K562 (cell line): ENCODE data around the gene EME1. TPM values are rescaled to one million over a fixed set of nuclear protein-coding genes. Genes with fewer than 3 reads are reported as not detected.

Experiments used
- ARID1B ChIP-seq: fragments of 450-650 bp; IDR thresholded peaks from 2 replicates; pipeline ENCODE4 v1.6.1; 2016; ENCODE audit warnings: antibody characterized with exemption, mild to moderate bottlenecking, inconsistent platforms
- CBFA2T2 ChIP-seq: fragments of 450-650 bp; conservative IDR thresholded peaks from 2 replicates; pipeline ENCODE4 v1.6.1; 2017; ENCODE audit warnings: mild to moderate bottlenecking
- KDM1A ChIP-seq, 2 experiments: fragments of 450-650 bp; IDR thresholded peaks; 2 replicates each; pipeline ENCODE4 v1.6.1; 2016; ENCODE audit warnings: mild to moderate bottlenecking in 2 of 2
- MED1 ChIP-seq: sonication (generic); formaldehyde crosslinking; IDR thresholded peaks from 2 replicates; pipeline ENCODE4 v1.8.1; 2023; ENCODE audit warnings: missing genetic modification reagents, borderline replicate concordance
- MTA1 ChIP-seq: fragments of 450-650 bp; IDR thresholded peaks from 2 replicates; pipeline ENCODE4 v1.6.1; 2017; ENCODE audit warnings: borderline replicate concordance
- TCFL5 ChIP-seq: fragments of 250-450 bp; sonication (Bioruptor Pico); conservative IDR thresholded peaks from 2 replicates; pipeline ENCODE4 v1.6.1; 2021; ENCODE audit warnings: mild to moderate bottlenecking, moderate library complexity, matching md5 sums
- ZFX ChIP-seq: sonication (generic); formaldehyde crosslinking; IDR thresholded peaks from 2 replicates; pipeline ENCODE4 v1.8.0; 2022; ENCODE audit warnings: mild to moderate bottlenecking, missing genetic modification reagents, moderate library complexity
- ZNF696 ChIP-seq: fragments of 250-450 bp; sonication (Bioruptor Pico); conservative IDR thresholded peaks from 2 replicates; pipeline ENCODE4 v1.4.0; 2020; ENCODE audit warnings: mild to moderate bottlenecking, moderate library complexity
- ZNF699 ChIP-seq: fragments of 250-450 bp; sonication (Bioruptor Pico); IDR thresholded peaks from 2 replicates; pipeline ENCODE4 v1.8.0; 2021; ENCODE audit warnings: mild to moderate bottlenecking, moderate library complexity; ENCODE audit not compliant: insufficient replicate concordance
- polyA plus RNA-seq, 8 experiments: library from polyadenylated mRNA; depleted of rRNA in 4 of 8; stranded (reverse) in 5 of 8; unstranded in 3 of 8; fragments of >200 nt; fragmentation: Nextera tagmentation in 2 of 8; fragmentation: Illumina TruSeq in 1 of 8; extraction: Ambion mirVana in 2 of 8; extraction: Trizol in 1 of 8; gene quantifications; 2 replicates each; pipeline versions ENCODE4 v1.2.1 to v1.2.3, GENCODE V29; 2011 to 2014; ENCODE audit warnings: inconsistent platforms in 1 of 8, missing spikeins in 1 of 8
- total RNA-seq, 7 experiments: library from RNA; depleted of rRNA in 6 of 7; stranded (reverse); fragments of >200 nt in 6 of 7; fragmentation: Illumina TruSeq in 2 of 7; extraction: Trizol in 2 of 7; gene quantifications; 2 replicates each; pipeline versions ENCODE4 v1.2.1 to v1.2.3, GENCODE V29; 2011 to 2021; ENCODE audit warnings: low replicate concordance in 1 of 7
- TF ChIP-seq, protein P1 (sequence below): fragments of 450-650 bp; IDR thresholded peaks from 2 replicates; pipeline ENCODE4 v1.6.1; 2016; ENCODE audit warnings: antibody characterized with exemption
- TF ChIP-seq, protein P2 (sequence below), 3 experiments: fragments of 200-800 bp in 1 of 3; fragments of 250-450 bp in 1 of 3; fragments of 450-650 bp in 1 of 3; sonication (Bioruptor Pico) in 1 of 3; sonication (Bioruptor generic) in 1 of 3; formaldehyde crosslinking in 1 of 3; IDR thresholded peaks; 2 replicates each; pipeline versions ENCODE4 v1.6.1 to v1.8.0; 2016 to 2022; ENCODE audit warnings: mild to moderate bottlenecking in 2 of 3, missing genetic modification characterization in 2 of 3, missing compliant biosample characterization in 1 of 3, moderate library complexity in 1 of 3
- TF ChIP-seq, protein P3 (sequence below), 2 experiments: fragments of 450-650 bp in 1 of 2; sonication (generic) in 1 of 2; formaldehyde crosslinking in 1 of 2; IDR thresholded peaks; 2 replicates each; pipeline versions ENCODE4 v1.7.1 to v1.9.0; 2016 to 2022; ENCODE audit warnings: inconsistent platforms in 1 of 2, mild to moderate bottlenecking in 1 of 2, missing genetic modification reagents in 1 of 2

The EME1 gene
- total and polyA plus RNA-seq, 9 of the 15 experiments (the other 6 are each of a cell fraction or from before 2014, with no cell fraction given): 14.6 to 44.1 (median 24.0) TPM

DNA sequence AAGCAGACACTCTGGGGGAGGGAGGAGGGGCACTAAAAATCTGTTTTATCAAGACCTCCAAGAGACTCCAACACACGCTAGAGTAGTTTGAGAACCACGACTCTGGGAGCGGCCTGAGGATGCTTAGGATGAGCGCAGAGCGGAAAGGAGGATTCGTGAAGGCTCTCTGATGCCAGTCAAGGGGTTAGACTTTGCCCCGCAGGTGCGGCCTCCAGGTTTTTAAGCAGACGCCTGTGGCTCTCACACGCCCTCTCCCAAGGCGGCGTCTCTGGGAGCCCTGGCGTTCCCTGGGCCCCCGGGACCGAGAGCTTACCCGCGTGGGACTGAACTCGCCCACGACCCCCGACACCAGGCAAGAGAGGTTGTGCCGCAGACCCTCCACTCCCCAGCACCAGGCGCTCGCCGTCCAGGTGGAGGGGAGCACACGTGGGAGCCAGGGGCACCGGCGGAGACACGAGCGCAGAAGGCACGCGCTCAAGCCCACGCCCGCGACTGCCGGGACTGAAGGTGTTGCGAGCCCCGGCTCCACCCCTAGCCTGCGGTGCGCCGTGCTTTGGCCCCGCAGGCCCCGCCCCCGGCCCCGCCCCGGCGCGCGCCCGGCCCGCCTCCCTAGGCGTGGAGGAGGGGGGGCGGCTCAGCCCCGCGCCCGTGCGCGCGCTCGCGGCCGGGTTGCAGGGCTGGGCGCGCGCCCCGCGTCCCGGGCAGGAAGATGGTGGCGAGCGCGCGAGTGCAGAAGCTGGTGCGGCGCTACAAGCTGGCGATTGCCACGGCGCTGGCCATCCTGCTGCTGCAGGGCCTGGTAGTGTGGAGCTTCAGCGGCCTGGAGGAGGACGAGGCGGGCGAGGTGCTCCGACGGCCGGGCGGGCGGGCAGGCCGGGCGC, 27.4 kb upstream of the EME1 start, which contains the start of gene XYLT2 (continued):
- no peak for TF ChIP-seq MED1 (CRISPR knock-in tag)
- TF ChIP-seq, protein P1, sequence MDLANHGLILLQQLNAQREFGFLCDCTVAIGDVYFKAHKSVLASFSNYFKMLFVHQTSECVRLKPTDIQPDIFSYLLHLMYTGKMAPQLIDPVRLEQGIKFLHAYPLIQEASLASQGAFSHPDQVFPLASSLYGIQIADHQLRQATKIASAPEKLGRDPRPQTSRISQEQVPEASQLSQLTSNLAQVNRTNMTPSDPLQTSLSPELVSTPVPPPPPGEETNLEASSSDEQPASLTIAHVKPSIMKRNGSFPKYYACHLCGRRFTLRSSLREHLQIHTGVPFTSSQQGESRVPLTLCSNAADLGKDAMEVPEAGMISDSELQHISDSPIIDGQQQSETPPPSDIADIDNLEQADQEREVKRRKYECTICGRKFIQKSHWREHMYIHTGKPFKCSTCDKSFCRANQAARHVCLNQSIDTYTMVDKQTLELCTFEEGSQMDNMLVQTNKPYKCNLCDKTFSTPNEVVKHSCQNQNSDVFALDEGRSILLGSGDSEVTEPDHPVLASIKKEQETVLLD: peak; percentile 37; the same call in 1 of the 2 replicates
- TF ChIP-seq, protein P2, sequence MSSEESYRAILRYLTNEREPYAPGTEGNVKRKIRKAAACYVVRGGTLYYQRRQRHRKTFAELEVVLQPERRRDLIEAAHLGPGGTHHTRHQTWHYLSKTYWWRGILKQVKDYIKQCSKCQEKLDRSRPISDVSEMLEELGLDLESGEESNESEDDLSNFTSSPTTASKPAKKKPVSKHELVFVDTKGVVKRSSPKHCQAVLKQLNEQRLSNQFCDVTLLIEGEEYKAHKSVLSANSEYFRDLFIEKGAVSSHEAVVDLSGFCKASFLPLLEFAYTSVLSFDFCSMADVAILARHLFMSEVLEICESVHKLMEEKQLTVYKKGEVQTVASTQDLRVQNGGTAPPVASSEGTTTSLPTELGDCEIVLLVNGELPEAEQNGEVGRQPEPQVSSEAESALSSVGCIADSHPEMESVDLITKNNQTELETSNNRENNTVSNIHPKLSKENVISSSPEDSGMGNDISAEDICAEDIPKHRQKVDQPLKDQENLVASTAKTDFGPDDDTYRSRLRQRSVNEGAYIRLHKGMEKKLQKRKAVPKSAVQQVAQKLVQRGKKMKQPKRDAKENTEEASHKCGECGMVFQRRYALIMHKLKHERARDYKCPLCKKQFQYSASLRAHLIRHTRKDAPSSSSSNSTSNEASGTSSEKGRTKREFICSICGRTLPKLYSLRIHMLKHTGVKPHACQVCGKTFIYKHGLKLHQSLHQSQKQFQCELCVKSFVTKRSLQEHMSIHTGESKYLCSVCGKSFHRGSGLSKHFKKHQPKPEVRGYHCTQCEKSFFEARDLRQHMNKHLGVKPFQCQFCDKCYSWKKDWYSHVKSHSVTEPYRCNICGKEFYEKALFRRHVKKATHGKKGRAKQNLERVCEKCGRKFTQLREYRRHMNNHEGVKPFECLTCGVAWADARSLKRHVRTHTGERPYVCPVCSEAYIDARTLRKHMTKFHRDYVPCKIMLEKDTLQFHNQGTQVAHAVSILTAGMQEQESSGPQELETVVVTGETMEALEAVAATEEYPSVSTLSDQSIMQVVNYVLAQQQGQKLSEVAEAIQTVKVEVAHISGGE (CRISPR knock-in tag; IDR thresholded peaks at IDR 0.05): peak in 1 of 3 experiments; percentile 86; a peak in 2 of 6 replicates
- TF ChIP-seq MTA1: no peak
- TF ChIP-seq KDM1A (IDR thresholded peaks at IDR 0.05): no peak
- TF ChIP-seq, protein P3, sequence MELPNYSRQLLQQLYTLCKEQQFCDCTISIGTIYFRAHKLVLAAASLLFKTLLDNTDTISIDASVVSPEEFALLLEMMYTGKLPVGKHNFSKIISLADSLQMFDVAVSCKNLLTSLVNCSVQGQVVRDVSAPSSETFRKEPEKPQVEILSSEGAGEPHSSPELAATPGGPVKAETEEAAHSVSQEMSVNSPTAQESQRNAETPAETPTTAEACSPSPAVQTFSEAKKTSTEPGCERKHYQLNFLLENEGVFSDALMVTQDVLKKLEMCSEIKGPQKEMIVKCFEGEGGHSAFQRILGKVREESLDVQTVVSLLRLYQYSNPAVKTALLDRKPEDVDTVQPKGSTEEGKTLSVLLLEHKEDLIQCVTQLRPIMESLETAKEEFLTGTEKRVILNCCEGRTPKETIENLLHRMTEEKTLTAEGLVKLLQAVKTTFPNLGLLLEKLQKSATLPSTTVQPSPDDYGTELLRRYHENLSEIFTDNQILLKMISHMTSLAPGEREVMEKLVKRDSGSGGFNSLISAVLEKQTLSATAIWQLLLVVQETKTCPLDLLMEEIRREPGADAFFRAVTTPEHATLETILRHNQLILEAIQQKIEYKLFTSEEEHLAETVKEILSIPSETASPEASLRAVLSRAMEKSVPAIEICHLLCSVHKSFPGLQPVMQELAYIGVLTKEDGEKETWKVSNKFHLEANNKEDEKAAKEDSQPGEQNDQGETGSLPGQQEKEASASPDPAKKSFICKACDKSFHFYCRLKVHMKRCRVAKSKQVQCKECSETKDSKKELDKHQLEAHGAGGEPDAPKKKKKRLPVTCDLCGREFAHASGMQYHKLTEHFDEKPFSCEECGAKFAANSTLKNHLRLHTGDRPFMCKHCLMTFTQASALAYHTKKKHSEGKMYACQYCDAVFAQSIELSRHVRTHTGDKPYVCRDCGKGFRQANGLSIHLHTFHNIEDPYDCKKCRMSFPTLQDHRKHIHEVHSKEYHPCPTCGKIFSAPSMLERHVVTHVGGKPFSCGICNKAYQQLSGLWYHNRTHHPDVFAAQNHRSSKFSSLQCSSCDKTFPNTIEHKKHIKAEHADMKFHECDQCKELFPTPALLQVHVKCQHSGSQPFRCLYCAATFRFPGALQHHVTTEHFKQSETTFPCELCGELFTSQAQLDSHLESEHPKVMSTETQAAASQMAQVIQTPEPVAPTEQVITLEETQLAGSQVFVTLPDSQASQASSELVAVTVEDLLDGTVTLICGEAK (IDR thresholded peaks at IDR 0.05): peak; percentile 54; the same call in 1 of the 2 replicates
- TF ChIP-seq, protein P3 (CRISPR knock-in tag; IDR thresholded peaks at IDR 0.05): no peak
- peak; percentile 62 for TF ChIP-seq ZFX
- no peak for TF ChIP-seq ZNF696 (CRISPR knock-in tag)
- no peak for TF ChIP-seq CBFA2T2
- TF ChIP-seq ARID1B: no peak
- no peak for TF ChIP-seq ZNF699 (CRISPR knock-in tag)
- TF ChIP-seq TCFL5 (CRISPR knock-in tag): no peak
